MG63 (cell line): Measurements from ENCODE around the gene MDN1. TPM values are rescaled to one million over a fixed set of nuclear protein-coding genes. Genes with fewer than 3 reads are reported as not detected.
"Not testable (repeated sequence)": the region's sequence is repeated elsewhere in the genome, so short reads cannot be mapped to it uniquely, and the experiment has no call there.

Experiments
- DNase-seq: peaks from one replicate; pipeline ENCODE4 v3.0.0-alpha.2; 2020
- H3K27me3 ChIP-seq: fragments of 250-450 bp; sonication (Bioruptor Pico); 2 replicates; pipeline ENCODE4 v1.5.1; 2020; ENCODE audit warnings: mild to moderate bottlenecking, moderate library complexity
- H3K36me3 ChIP-seq: fragments of 250-450 bp; sonication (Bioruptor Pico); 2 replicates; pipeline ENCODE4 v1.5.1; 2020; ENCODE audit warnings: mild to moderate bottlenecking, moderate library complexity
- H3K4me3 ChIP-seq: fragments of 250-450 bp; sonication (Bioruptor Pico); 2 replicates; pipeline ENCODE4 v1.5.1; 2020; ENCODE audit warnings: mild to moderate bottlenecking, moderate library complexity
- H3K9me3 ChIP-seq: fragments of 250-450 bp; sonication (Bioruptor Pico); 2 replicates; pipeline ENCODE4 v1.5.1; 2020; ENCODE audit warnings: mild to moderate bottlenecking, moderate library complexity
- total RNA-seq: library from RNA; depleted of rRNA; stranded (reverse); fragments of >200 nt; shearing (Covaris generic); gene quantifications from 2 replicates; pipeline ENCODE4 v1.2.3, GENCODE V29; 2014; ENCODE audit warnings: low replicate concordance

MDN1 gene
- total RNA-seq, 1 experiment from 2014 or later: 10.1 TPM

- no peaks in the 10 kb centered on the region for H3K27me3 ChIP-seq
- no peaks in the 10 kb centered on the region for H3K9me3 ChIP-seq
- peaks cover 19% of the 10 kb centered on the region for H3K36me3 ChIP-seq
Measured at GRCh38 chr6:89829472-89830169, 10.0 kb upstream of the MDN1 start, which contains the start of gene CASP8AP2. CASP8AP2 (plus strand) TSS chr6:89829880.

GRCh38 chr6:89828988-89829471, 9.4 kb upstream of the MDN1 start:
- Histone ChIP-seq H3K9me3 (no peaks in the 10 kb centered on the region), H3K36me3 (peaks cover 19% of the 10 kb centered on the region), H3K27me3 (no peaks in the 10 kb centered on the region), H3K4me3 (peak overlapping the region; percentile 91)
- DNase-seq: peak; percentile 18

More at GRCh38 chr6:89829472-89830169, 10.0 kb upstream of the MDN1 start, which contains the start of gene CASP8AP2:
- peak within 1 kb of the TSS; percentile 91 for H3K4me3 ChIP-seq
- peak; percentile 90 for DNase-seq

DNA sequence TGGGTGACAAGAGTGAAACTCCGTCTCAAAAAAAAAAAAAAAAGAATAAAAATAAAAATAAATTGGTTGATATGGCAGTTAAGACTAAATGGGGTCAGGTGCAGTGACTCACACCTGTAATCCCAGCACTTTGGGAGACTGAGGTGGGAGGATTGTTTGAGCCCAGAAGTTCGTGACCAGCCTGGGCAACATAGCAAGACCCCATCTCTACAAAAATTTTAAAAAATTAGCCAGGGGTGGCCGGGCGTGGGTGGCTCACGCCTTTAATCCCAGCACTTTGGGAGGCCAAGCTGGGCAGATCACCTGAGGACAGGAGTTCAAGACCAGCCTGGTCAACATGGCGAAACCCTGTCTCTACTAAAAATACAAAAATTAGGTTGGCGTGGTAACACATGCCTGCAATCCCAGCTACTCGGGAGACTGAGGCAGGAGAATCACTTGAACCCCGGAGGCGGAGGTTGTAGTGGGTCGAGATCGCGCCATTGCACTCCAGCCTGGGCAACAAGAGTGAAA, 8.9 kb upstream of the MDN1 start:
- not testable (repeated sequence) for H3K27me3 ChIP-seq

GRCh38 chr6:89826029-89826528, 6.5 kb upstream of the MDN1 start:
- Histone ChIP-seq H3K9me3 (no peaks in the 10 kb centered on the region), H3K36me3 (peaks cover 3% of the 10 kb centered on the region; the same call in 1 of the 2 replicates), H3K4me3 (no peak overlapping the region), H3K27me3 (no peaks in the 10 kb centered on the region)
- peak; percentile 52 for DNase-seq

More for the DNA sequence above, 8.9 kb upstream of the MDN1 start:
- not testable (repeated sequence) for H3K9me3 ChIP-seq, DNase-seq
- H3K36me3 ChIP-seq: peaks cover 19% of the 10 kb centered on the region
- peak overlapping the region; percentile 91 for H3K4me3 ChIP-seq

DNA sequence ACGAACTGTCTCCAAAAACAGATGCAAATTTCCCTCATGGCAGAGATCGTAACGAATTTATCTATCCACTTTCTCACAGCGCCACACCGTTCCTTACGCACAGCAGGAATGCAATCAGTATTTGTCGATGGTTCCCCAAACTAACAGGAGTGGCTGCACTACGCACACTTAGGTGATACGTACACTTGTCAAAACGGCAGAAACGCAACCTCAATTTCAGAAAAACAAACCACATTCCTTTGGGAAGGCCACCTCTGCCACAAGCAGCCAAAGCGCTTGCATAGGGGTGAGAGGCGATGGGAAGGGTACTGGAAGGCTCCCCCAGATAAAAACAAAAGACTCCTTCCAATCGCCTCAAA, 638 bp downstream of the MDN1 start:
- Histone ChIP-seq H3K36me3 (no peaks in the 10 kb centered on the region), H3K9me3 (no peaks in the 10 kb centered on the region), H3K4me3 (peak overlapping the region; percentile 95), H3K27me3 (no peaks in the 10 kb centered on the region)
- DNase-seq: no peak

DNA sequence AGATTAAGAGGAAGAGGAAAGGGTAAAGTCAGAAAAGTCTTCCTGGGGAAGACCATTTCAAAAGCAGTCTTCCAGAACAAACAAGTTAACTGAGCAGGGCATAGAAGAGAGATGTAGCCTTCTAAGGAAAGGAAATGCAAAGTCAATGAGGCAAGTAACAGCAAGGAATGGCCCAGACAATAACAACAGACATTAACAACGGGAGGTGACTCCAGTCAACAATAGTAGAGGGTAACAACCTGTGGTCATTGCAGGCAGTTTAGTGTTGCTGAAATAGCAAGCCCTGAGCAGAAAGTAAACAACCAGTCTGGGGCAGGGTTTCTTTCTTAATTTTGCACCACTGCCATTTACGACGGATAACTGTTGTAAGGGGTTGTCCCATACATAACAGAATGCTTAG, 2.1 kb downstream of the MDN1 start:
- no peak for DNase-seq
- Histone ChIP-seq H3K9me3 (no peaks in the 10 kb centered on the region), H3K27me3 (no peaks in the 10 kb centered on the region), H3K4me3 (no peak overlapping the region), H3K36me3 (no peaks in the 10 kb centered on the region)

DNA sequence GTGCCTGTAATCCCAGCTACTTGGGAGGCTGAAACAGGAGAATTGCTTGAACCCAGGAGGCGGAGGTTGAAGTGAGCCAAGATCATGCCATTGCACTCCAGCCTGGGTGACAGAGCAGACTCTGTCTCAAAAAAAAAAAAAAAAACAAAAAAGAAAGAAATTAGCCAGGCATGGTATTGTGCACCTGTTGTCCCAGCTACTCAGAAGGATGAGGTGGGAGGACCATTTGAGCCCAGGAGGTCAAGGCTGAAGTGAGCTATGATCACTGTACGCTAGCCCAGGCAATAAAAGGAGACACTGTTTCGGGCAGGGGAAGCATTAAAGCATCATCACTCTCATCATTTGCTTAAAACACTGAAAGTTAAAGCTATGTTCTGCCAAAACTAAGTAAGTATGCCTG, 6.2 kb downstream of the MDN1 start:
- H3K4me3 ChIP-seq, H3K27me3 ChIP-seq, H3K9me3 ChIP-seq, H3K36me3 ChIP-seq, DNase-seq: not testable (repeated sequence)

DNA sequence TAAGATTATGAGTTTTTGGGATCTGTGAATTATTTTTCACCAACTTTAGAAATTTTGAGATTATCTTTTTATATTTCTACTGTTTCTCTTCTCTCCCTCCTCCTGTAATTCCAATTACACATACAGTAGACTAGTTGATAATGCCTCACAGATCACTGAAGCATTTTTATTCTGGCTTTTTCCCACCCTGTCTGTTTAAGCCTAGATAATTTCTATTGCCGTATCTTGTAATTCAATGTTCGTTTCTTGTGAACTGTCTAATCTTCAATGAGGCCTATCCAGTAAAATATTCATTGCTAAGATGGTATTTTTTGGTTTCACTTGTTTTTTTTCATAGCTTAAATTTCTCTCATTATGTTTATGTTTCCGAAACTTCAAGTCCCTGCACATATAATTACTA, 12.0 kb downstream of the MDN1 start:
- peaks cover 6% of the 10 kb centered on the region for H3K36me3 ChIP-seq

GRCh38 chr6:89805814-89806371, 13.7 kb downstream of the MDN1 start:
- Histone ChIP-seq H3K9me3 (no peaks in the 10 kb centered on the region), H3K4me3 (no peak overlapping the region), H3K36me3 (peaks cover 9% of the 10 kb centered on the region), H3K27me3 (no peaks in the 10 kb centered on the region)
- no peak for DNase-seq

More for the DNA sequence above, 12.0 kb downstream of the MDN1 start:
- Histone ChIP-seq H3K4me3 (no peak overlapping the region), H3K27me3 (no peaks in the 10 kb centered on the region), H3K9me3 (no peaks in the 10 kb centered on the region)
- DNase-seq: no peak

- Histone ChIP-seq H3K36me3 (peaks cover 20% of the 10 kb centered on the region), H3K27me3 (no peaks in the 10 kb centered on the region), H3K9me3 (no peaks in the 10 kb centered on the region), H3K4me3 (no peak overlapping the region)
- DNase-seq: no peak
Measured at GRCh38 chr6:89803271-89803670, 16.3 kb downstream of the MDN1 start.

DNA sequence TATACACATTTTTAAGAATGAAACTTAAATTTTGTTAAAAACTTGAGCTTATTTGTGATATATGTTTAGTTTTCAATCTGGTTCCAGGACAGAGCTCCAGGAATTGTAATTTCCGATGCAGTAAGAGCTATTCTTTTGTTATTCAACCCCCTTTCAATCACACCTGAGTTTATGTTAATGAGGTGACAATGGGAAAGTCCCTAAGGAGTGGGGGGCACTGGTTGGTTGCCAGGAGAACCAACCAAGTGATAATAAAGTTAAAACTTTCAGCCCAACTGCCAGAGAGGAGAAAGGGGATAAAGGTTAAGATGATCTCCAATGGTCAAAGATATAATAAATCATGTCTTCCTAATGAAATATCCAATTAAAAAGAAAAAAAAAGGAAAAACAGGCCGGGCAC, 19.8 kb downstream of the MDN1 start:
- H3K9me3 ChIP-seq: no peaks in the 10 kb centered on the region
- H3K4me3 ChIP-seq: no peak overlapping the region
- no peak for DNase-seq
- H3K27me3 ChIP-seq: no peaks in the 10 kb centered on the region
- peaks cover 22% of the 10 kb centered on the region for H3K36me3 ChIP-seq

- no peak for DNase-seq
- no peak overlapping the region for H3K4me3 ChIP-seq
Measured at GRCh38 chr6:89799096-89799495, 20.5 kb downstream of the MDN1 start.

DNA sequence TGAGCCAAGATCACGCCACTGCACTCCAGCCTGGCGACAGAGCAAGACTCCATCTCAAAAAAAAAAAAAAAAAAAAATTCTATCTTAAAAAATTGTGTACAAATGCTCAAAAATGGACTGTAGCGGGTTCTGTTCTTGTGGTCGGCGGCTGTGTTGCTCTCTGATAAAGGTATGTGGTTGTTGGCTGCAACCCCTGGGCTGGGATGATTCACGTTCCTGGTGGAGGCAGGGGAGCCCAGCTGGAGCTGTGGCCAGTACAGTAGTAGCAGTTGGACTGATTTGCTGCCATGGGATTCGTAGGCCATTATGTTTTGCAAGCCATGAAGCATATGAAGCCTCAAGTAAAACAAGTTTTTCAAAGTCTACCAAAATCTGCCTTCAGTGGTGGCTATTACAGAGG, 22.3 kb downstream of the MDN1 start:
- DNase-seq: peak; percentile 56
- H3K4me3 ChIP-seq: no peak overlapping the region
- H3K36me3 ChIP-seq: peaks cover 29% of the 10 kb centered on the region
- no peaks in the 10 kb centered on the region for H3K9me3 ChIP-seq
- no peaks in the 10 kb centered on the region for H3K27me3 ChIP-seq

More at GRCh38 chr6:89799096-89799495, 20.5 kb downstream of the MDN1 start:
- Histone ChIP-seq H3K27me3 (no peaks in the 10 kb centered on the region), H3K36me3 (peaks cover 27% of the 10 kb centered on the region), H3K9me3 (no peaks in the 10 kb centered on the region)

GRCh38 chr6:89794324-89794723, 25.3 kb downstream of the MDN1 start:
- Histone ChIP-seq H3K9me3 (no peaks in the 10 kb centered on the region), H3K4me3 (no peak overlapping the region), H3K36me3 (peaks cover 38% of the 10 kb centered on the region), H3K27me3 (no peaks in the 10 kb centered on the region)
- no peak for DNase-seq

GRCh38 chr6:89793586-89793985, 26.0 kb downstream of the MDN1 start:
- Histone ChIP-seq H3K27me3 (no peaks in the 10 kb centered on the region), H3K36me3 (peaks cover 35% of the 10 kb centered on the region), H3K9me3 (no peaks in the 10 kb centered on the region), H3K4me3 (no peak overlapping the region)
- DNase-seq: no peak

DNA sequence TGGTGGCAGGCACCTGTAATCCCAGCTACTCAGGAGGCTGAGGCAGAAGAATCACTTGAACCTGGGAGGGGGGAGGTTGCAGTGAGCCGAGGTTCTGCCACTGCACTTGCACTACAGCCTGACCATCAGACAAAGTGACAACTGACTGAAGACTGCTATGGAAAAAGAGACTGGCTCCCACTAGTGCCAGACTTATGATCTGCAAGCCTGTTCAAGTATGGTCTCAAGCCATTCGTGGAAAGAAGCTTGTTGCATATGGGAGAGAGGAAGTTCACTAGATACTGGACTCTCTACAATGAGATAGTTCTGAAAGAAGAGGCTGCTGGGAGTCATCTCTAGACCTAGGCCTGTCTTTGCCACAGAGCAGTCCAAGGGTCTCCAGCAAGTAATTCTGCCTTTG, 26.7 kb downstream of the MDN1 start:
- no peak for DNase-seq
- no peaks in the 10 kb centered on the region for H3K27me3 ChIP-seq
- peaks cover 42% of the 10 kb centered on the region for H3K36me3 ChIP-seq
- H3K4me3 ChIP-seq: no peak overlapping the region
- no peaks in the 10 kb centered on the region for H3K9me3 ChIP-seq

DNA sequence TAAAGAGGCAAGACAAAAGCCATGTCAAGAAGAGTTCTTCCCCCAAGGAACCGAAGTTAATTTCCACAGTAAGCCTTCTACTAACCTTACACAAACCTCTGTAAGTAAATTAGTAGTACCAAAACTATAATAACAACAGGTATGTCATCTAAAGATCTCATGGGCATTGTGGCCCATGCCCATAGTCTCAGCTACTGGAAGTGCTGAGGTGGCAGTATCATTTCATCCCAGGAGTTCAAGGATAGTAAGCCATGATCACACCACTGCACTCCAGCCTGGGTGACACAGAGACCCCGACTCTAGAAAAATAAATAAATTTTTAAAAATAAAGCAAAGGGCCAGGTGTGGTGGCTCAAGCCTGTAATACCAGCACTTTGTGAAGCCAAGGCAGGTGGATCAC, 29.2 kb downstream of the MDN1 start:
- Histone ChIP-seq H3K27me3 (no peaks in the 10 kb centered on the region), H3K36me3 (peaks cover 54% of the 10 kb centered on the region), H3K4me3 (no peak overlapping the region), H3K9me3 (no peaks in the 10 kb centered on the region)
- DNase-seq: no peak

DNA sequence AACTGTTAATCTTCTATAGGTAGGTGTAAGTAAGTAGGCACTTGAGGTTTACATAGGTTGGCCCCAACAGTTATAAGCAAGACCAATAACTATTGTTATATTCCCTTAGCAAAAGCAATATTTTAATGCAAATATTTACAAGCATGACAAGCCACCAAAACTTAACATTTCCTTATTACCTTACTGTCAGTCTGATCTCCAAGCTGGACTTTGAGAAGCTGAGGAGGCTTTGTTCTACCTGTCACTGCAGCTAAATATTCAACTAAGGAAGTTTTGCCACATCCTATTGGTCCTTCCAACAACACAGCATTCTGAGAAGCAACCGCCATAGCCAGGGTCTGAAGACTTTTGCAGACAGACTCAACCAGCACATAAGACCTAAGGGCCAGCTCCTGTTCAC, 29.6 kb downstream of the MDN1 start:
- Histone ChIP-seq H3K27me3 (no peaks in the 10 kb centered on the region), H3K9me3 (no peaks in the 10 kb centered on the region), H3K36me3 (peaks cover 58% of the 10 kb centered on the region), H3K4me3 (no peak overlapping the region)
- no peak for DNase-seq
